Esophagus squamous epithelium (tissue), 4 donors: Measurements from ENCODE around the gene SCIMP.
"Not testable (repeated sequence)": the region's sequence is repeated elsewhere in the genome, so short reads cannot be mapped to it uniquely, and the experiment has no call there.

Experiments
- CTCF ChIP-seq, 6 experiments: fragments of 450-650 bp in 4 of 6; fragments of 200-600 bp in 2 of 6; sonication (generic) in 2 of 6; IDR thresholded peaks; one replicate each; pipeline ENCODE4 v1.5.1; 2016 to 2019; ENCODE audit warnings: antibody characterized with exemption in 6 of 6, mild to moderate bottlenecking in 4 of 6, moderate library complexity in 4 of 6
- POLR2A ChIP-seq, 4 donors: fragments of 450-650 bp; IDR thresholded peaks; one replicate each; pipeline ENCODE4 v1.6.1; 2017; ENCODE audit warnings: antibody characterized with exemption in 4 of 4, mild to moderate bottlenecking in 4 of 4, moderate library complexity in 3 of 4

DNA sequence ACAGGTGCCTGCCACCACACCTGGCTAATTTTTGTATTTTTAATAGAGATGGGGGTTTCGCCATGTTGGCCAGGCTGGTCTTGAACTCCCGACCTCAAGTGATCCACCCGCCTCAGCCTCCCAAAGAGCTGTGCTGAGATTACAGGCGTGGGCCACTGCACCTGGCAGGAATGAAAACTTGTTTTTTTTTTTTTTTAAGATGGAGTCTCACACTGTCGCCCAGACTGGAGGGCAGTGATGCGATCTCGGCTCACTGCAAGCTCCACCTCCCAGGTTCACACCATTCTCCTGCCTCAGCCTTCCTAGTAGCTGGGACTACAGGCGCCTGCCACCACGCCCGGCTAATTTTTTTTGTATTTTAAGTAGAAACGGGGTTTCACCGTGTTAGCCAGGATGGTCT is 12.7 kb downstream of the SCIMP start:
- TF ChIP-seq CTCF, POLR2A (IDR thresholded peaks at IDR 0.05): not testable (repeated sequence)
